NT2/D1 (cell line): Measurements from ENCODE around the gene RPTOR.

Experiments used
- SUZ12 ChIP-seq: IDR thresholded peaks from 2 replicates; pipeline ENCODE4 v1.6.1; 2011; ENCODE audit not compliant: insufficient read length, insufficient read depth; ENCODE audit errors: extremely low read depth
- YY1 ChIP-seq: IDR thresholded peaks from 2 replicates; pipeline ENCODE4 v1.6.1; 2011; ENCODE audit not compliant: insufficient read length, insufficient read depth
- ZNF274 ChIP-seq: IDR thresholded peaks from 2 replicates; pipeline ENCODE4 v1.6.1; 2011; ENCODE audit warnings: mild to moderate bottlenecking, low read depth, low read length

GRCh38 chr17:80681215-80681614, 136.6 kb downstream of the RPTOR start:
- no peak for TF ChIP-seq ZNF274
- no peak for TF ChIP-seq SUZ12
- TF ChIP-seq YY1, result no peak
